BE2C (cell line): Measurements from ENCODE around the gene COL27A1.
A peak's percentile ranks its signal among the peaks of the same experiment; 100 is the strongest.

Experiments used
- DNase-seq: peaks from one replicate; pipeline ENCODE4 v3.0.0-alpha.2; 2020
- H3K27me3 ChIP-seq: fragments of 250-450 bp; sonication (Bioruptor Pico); 2 replicates; pipeline ENCODE4 v1.5.1; 2020; ENCODE audit warnings: mild to moderate bottlenecking
- H3K36me3 ChIP-seq: fragments of 250-450 bp; sonication (Bioruptor Pico); 2 replicates; pipeline ENCODE4 v1.5.1; 2020; ENCODE audit warnings: mild to moderate bottlenecking
- H3K4me1 ChIP-seq: fragments of 250-450 bp; sonication (Bioruptor Pico); 2 replicates; pipeline ENCODE4 v1.5.1; 2020
- H3K4me3 ChIP-seq: 2 replicates; pipeline ENCODE4 v1.5.1; 2011; ENCODE audit warnings: low read depth, low read length
- H3K9me3 ChIP-seq: fragments of 250-450 bp; sonication (Bioruptor Pico); 2 replicates; pipeline ENCODE4 v1.5.1; 2020
- TF ChIP-seq, protein P1 (sequence below): IDR thresholded peaks from 2 replicates; pipeline ENCODE4 v1.5.1; 2012; ENCODE audit warnings: mild to moderate bottlenecking, low read depth, low read length

The COL27A1 gene

DNA sequence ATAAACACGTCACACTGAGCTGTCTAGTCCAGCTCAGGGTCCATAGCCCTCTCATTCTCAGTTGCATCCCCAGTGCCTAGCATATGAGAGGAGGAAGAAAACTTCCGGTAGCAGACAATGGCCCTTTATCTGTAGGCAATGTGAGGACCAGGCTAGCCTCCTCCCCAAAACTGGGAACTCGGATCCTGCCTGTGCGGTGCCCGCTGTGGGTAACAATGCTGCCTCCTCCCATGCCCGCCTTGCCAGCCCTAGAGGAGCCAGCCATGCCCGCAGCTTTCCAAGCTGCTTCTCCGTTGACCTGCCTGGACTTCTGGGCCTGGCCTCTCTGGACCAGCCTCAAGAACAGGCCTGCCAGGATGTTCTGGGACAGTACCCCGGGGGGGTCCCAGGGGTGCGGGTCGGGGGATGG lies 93.0 kb downstream of the COL27A1 start:
- Histone ChIP-seq H3K36me3 (no peaks in the 10 kb centered on the region), H3K27me3 (no peaks in the 10 kb centered on the region), H3K9me3 (no peaks in the 10 kb centered on the region), H3K4me1 (no peaks in the 10 kb centered on the region), H3K4me3 (no peak overlapping the region)
- no peak for DNase-seq
- TF ChIP-seq, protein P1, sequence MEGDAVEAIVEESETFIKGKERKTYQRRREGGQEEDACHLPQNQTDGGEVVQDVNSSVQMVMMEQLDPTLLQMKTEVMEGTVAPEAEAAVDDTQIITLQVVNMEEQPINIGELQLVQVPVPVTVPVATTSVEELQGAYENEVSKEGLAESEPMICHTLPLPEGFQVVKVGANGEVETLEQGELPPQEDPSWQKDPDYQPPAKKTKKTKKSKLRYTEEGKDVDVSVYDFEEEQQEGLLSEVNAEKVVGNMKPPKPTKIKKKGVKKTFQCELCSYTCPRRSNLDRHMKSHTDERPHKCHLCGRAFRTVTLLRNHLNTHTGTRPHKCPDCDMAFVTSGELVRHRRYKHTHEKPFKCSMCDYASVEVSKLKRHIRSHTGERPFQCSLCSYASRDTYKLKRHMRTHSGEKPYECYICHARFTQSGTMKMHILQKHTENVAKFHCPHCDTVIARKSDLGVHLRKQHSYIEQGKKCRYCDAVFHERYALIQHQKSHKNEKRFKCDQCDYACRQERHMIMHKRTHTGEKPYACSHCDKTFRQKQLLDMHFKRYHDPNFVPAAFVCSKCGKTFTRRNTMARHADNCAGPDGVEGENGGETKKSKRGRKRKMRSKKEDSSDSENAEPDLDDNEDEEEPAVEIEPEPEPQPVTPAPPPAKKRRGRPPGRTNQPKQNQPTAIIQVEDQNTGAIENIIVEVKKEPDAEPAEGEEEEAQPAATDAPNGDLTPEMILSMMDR: no peak

GRCh38 chr9:114249424-114250234 lies 94.3 kb downstream of the COL27A1 start:
- TF ChIP-seq, protein P1: no peak
- Histone ChIP-seq H3K36me3 (no peaks in the 10 kb centered on the region), H3K4me3 (no peak overlapping the region)

GRCh38 chr9:114250235-114250568 lies 94.9 kb downstream of the COL27A1 start:
- DNase-seq: peak; percentile 51
- H3K4me3 ChIP-seq: no peak overlapping the region
- no peaks in the 10 kb centered on the region for H3K36me3 ChIP-seq
- H3K27me3 ChIP-seq: no peaks in the 10 kb centered on the region
- no peaks in the 10 kb centered on the region for H3K9me3 ChIP-seq
- TF ChIP-seq, protein P1: no peak
- H3K4me1 ChIP-seq: no peaks in the 10 kb centered on the region

More at GRCh38 chr9:114249424-114250234, 94.3 kb downstream of the COL27A1 start:
- DNase-seq: no peak
- H3K9me3 ChIP-seq: no peaks in the 10 kb centered on the region
- H3K4me1 ChIP-seq: no peaks in the 10 kb centered on the region
- no peaks in the 10 kb centered on the region for H3K27me3 ChIP-seq

GRCh38 chr9:114250648-114251047 lies 95.3 kb downstream of the COL27A1 start:
- Histone ChIP-seq H3K4me3 (no peak overlapping the region), H3K36me3 (no peaks in the 10 kb centered on the region), H3K9me3 (no peaks in the 10 kb centered on the region), H3K27me3 (no peaks in the 10 kb centered on the region), H3K4me1 (no peaks in the 10 kb centered on the region)
- TF ChIP-seq, protein P1: no peak
- DNase-seq: no peak

DNA sequence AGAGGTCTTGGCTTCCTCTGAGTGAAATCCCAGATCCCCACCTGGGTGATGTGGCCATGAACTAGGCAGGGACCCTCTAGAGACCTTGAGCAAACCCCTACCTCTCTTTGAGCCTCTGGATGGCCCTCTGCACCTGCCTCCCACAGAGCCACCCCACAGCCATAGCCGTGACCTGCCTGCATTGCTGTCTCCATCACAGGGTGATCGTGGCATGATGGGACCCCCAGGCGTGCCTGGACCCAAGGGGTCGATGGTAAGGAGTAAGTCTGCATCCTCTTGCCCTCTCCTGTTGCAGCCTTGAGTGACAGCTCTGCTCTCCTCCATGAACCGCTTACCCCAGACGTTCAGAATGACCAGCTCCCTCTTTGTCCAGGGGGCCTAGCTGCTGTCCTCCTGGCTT lies 97.1 kb downstream of the COL27A1 start:
- Histone ChIP-seq H3K27me3 (no peaks in the 10 kb centered on the region), H3K36me3 (no peaks in the 10 kb centered on the region), H3K4me1 (no peaks in the 10 kb centered on the region), H3K4me3 (no peak overlapping the region), H3K9me3 (no peaks in the 10 kb centered on the region)
- TF ChIP-seq, protein P1: no peak
- DNase-seq: no peak

GRCh38 chr9:114256827-114257328 lies 101.5 kb downstream of the COL27A1 start:
- Histone ChIP-seq H3K9me3 (no peaks in the 10 kb centered on the region), H3K27me3 (no peaks in the 10 kb centered on the region), H3K4me1 (peaks cover 4% of the 10 kb centered on the region), H3K36me3 (no peaks in the 10 kb centered on the region), H3K4me3 (no peak overlapping the region)
- no peak for DNase-seq
- TF ChIP-seq, protein P1: no peak
